Gastrocnemius medialis (tissue), 4 donors: ENCODE data around the gene ASTN2.

Experiments
- POLR2A ChIP-seq, 2 donors: fragments of 450-650 bp; IDR thresholded peaks; one replicate each; pipeline ENCODE4 v1.6.1; 2017; ENCODE audit warnings: antibody characterized with exemption in 2 of 2, mild to moderate bottlenecking in 2 of 2, moderate library complexity in 2 of 2
- TF ChIP-seq, protein P1 (sequence below), 5 experiments: fragments of 450-650 bp in 3 of 5; fragments of 200-600 bp in 2 of 5; sonication (generic) in 2 of 5; IDR thresholded peaks in 4 of 5; conservative IDR thresholded peaks in 1 of 5; 1 replicate in 4 of 5; 2 replicates in 1 of 5; pipeline ENCODE4 v1.5.1; 2016 to 2019; ENCODE audit warnings: antibody characterized with exemption in 5 of 5, mild to moderate bottlenecking in 3 of 5, moderate library complexity in 3 of 5

DNA sequence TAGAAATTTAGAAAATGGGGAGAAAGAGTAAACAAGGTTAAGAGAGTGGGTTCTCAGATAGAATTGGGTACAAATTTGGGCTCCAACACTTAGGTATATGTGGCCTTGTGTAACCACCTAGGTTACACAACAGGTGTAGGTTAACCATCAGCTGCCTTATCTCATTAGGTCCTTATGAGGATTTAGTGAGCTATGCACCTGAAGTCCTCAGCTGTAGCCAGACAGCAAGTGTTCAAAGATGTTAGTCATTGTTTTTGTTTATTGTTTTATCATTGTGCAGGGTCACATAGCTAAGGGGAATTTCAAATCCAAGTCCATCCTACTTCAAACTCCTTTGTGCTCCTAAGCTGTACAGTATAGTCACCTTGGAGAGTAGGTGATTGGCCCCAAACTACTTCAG, 728.7 kb downstream of the ASTN2 start:
- TF ChIP-seq, protein P1, sequence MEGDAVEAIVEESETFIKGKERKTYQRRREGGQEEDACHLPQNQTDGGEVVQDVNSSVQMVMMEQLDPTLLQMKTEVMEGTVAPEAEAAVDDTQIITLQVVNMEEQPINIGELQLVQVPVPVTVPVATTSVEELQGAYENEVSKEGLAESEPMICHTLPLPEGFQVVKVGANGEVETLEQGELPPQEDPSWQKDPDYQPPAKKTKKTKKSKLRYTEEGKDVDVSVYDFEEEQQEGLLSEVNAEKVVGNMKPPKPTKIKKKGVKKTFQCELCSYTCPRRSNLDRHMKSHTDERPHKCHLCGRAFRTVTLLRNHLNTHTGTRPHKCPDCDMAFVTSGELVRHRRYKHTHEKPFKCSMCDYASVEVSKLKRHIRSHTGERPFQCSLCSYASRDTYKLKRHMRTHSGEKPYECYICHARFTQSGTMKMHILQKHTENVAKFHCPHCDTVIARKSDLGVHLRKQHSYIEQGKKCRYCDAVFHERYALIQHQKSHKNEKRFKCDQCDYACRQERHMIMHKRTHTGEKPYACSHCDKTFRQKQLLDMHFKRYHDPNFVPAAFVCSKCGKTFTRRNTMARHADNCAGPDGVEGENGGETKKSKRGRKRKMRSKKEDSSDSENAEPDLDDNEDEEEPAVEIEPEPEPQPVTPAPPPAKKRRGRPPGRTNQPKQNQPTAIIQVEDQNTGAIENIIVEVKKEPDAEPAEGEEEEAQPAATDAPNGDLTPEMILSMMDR (IDR thresholded peaks at IDR 0.05 in 4 of 5, conservative IDR thresholded peaks at IDR 0.05 in 1 of 5), result no peak
- TF ChIP-seq POLR2A (IDR thresholded peaks at IDR 0.05), result no peak
